ENCODE data around the gene IL17F. TPM values are rescaled to one million over a fixed set of nuclear protein-coding genes. Genes with fewer than 3 reads are reported as not detected.

IL17F gene
- not detected in 2 replicates for total RNA-seq (2014; rRNA removed)
- Bru-seq, nascent RNA = not detected
- BruChase-seq, experiment 1, labeled RNA remaining after a 6-hour chase = percentile 8 among the genes with signal in this experiment
- percentile 17 among the genes with signal in this experiment for BruChase-seq, experiment 2, labeled RNA remaining after a 2-hour chase
- long read RNA-seq = 0 reads

DNA sequence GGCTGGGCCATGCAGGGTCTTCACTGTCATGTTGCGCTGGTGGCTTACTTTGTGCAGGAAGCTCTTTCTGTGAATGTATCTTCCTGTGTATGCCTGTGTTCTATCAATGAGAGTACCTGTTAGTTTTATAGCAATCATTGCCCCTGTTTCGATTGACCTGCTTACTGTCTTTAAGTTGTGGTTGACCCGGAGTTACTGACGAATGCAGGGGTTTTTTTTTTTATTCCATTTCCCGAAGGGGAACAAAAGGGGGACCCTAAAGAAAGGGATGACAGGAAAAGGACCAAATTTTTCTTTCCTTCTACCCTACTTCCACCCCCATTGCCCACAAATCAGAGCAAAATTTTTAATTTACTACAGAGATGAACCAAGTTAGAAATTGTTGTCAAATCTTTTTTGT, at the start of gene IL17F:
Gene IL17F, minus strand, starts transcription at position 101 of the 400 bp plus-strand sequence. Its CDS starts 71 bp downstream, at position 30.
- ChIA-PET CTCF (no interaction called here), POLR2A (ENCODE audit: unreplicated experiment) (no interaction called here)
- no peak within 1 kb of the TSS for H3K27ac ChIP-seq (ENCODE audit: low read length)
- ATAC-seq = no peak
- H4K20me1 ChIP-seq (ENCODE audit: low read length) = no peaks in the 10 kb centered on the region
- no peaks in the 10 kb centered on the region for H3F3A ChIP-seq (ENCODE audit: low read length, unreplicated experiment)
- no peak within 1 kb of the TSS for H3K4me2 ChIP-seq (ENCODE audit: low read length)
- no peaks in the 10 kb centered on the region for H3K36me3 ChIP-seq (ENCODE audit: low read depth, low read length)
- no peak within 1 kb of the TSS for H3K4me3 ChIP-seq (ENCODE audit: low read length)
- H3K79me2 ChIP-seq (ENCODE audit: low read length) = no peaks in the 10 kb centered on the region
- H3K27me3 ChIP-seq (ENCODE audit: low read length) = peaks cover 47% of the 10 kb centered on the region
- H2AFZ ChIP-seq (ENCODE audit: low read length) = no peak within 1 kb of the TSS
- no peaks in the 10 kb centered on the region for H3K4me1 ChIP-seq (ENCODE audit: insufficient read depth, low read length)
- H3K9ac ChIP-seq (ENCODE audit: low read length) = no peak within 1 kb of the TSS
- no peaks in the 10 kb centered on the region for H3K9me2 ChIP-seq (replicated peaks; ENCODE audit: low read length)
- DNase-seq = no peak
- TF ChIP-seq EZH2 (IDR thresholded peaks at IDR 0.05; ENCODE audit: low read length, unreplicated experiment) = no peak
- TF ChIP-seq, protein P1, sequence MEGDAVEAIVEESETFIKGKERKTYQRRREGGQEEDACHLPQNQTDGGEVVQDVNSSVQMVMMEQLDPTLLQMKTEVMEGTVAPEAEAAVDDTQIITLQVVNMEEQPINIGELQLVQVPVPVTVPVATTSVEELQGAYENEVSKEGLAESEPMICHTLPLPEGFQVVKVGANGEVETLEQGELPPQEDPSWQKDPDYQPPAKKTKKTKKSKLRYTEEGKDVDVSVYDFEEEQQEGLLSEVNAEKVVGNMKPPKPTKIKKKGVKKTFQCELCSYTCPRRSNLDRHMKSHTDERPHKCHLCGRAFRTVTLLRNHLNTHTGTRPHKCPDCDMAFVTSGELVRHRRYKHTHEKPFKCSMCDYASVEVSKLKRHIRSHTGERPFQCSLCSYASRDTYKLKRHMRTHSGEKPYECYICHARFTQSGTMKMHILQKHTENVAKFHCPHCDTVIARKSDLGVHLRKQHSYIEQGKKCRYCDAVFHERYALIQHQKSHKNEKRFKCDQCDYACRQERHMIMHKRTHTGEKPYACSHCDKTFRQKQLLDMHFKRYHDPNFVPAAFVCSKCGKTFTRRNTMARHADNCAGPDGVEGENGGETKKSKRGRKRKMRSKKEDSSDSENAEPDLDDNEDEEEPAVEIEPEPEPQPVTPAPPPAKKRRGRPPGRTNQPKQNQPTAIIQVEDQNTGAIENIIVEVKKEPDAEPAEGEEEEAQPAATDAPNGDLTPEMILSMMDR (conservative IDR thresholded peaks at IDR 0.05; ENCODE audit: low read depth, low read length) = no peak
- no peak for TF ChIP-seq EZH2phosphoT487 (IDR thresholded peaks at IDR 0.05; ENCODE audit: borderline replicate concordance, low read length)
- BruUV-seq (replicated peaks) = no TSS peak
- intact Hi-C loops (cut with micrococcal nuclease) = no loop called here
- no peaks in the 10 kb centered on the region for H3K9me3 ChIP-seq (ENCODE audit: low read length)

DNA sequence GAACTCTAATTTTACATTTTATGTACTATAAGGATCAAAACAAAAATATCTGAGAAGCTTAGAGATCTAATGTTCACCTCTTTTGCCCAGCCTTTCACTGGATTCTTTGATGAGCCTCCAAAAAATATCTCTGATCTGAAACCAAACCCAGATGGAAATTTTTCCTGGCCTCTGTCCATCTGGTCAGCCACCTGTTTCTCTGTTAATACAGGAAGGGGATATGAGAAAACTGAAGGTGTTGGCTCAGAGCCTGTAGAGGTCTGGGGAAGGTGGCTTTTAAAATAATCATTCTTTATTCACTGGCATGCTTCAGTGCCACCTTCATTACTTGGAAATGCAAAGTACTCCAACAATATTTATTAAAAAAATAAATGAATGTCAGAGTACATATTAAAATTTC, 48.8 kb upstream of the IL17F start:
- BruUV-seq (replicated peaks) = no TSS peak
- Histone ChIP-seq H4K20me1 (ENCODE audit: low read length) (no peaks in the 10 kb centered on the region), H3K9ac (ENCODE audit: low read length) (no peak overlapping the region), H3K36me3 (ENCODE audit: low read depth, low read length) (no peaks in the 10 kb centered on the region), H3K79me2 (ENCODE audit: low read length) (no peaks in the 10 kb centered on the region), H3K27ac (ENCODE audit: low read length) (no peak overlapping the region), H3F3A (ENCODE audit: low read length, unreplicated experiment) (no peaks in the 10 kb centered on the region), H3K9me2 (replicated peaks; ENCODE audit: low read length) (no peaks in the 10 kb centered on the region), H3K9me3 (ENCODE audit: low read length) (no peaks in the 10 kb centered on the region), H3K4me3 (ENCODE audit: low read length) (no peak overlapping the region), H3K4me1 (ENCODE audit: insufficient read depth, low read length) (no peaks in the 10 kb centered on the region), H2AFZ (ENCODE audit: low read length) (no peak overlapping the region), H3K27me3 (ENCODE audit: low read length) (no peaks in the 10 kb centered on the region), H3K4me2 (ENCODE audit: low read length) (no peak overlapping the region)
- DNase-seq (no peak), ATAC-seq (no peak)
- POLR2A ChIA-PET (ENCODE audit: unreplicated experiment) = no interaction called here
- TF ChIP-seq, protein P1 (conservative IDR thresholded peaks at IDR 0.05; ENCODE audit: low read depth, low read length) = no peak
- TF ChIP-seq EZH2phosphoT487 (IDR thresholded peaks at IDR 0.05; ENCODE audit: borderline replicate concordance, low read length) = no peak
- no peak for TF ChIP-seq EZH2 (IDR thresholded peaks at IDR 0.05; ENCODE audit: low read length, unreplicated experiment)
- intact Hi-C loops (cut with micrococcal nuclease) = no loop called here
- CTCF ChIA-PET = interaction anchor here (0.6 kb wide), 1 partner anchor 8 kb away, joined by 3 read pairs; the partner anchor contains the start of gene MCM3

DNA sequence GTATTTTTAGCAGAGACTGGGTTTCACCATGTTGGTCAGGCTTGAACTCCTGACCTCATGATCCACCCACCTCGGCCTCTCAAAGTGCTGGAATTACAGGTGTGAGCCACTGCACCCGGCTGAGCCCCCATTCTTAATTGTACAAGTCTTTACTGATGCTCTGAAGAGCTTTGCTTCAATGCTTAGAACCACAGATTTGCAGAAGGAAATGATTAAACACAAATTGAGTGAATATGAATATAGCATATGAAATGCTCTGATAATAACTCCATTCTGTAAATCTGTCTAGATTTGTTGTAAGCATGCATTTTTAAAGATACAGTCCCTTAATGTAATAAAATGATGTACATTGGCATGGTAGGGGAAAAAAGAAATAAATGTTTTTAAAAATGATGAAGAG, 44.5 kb upstream of the IL17F start:
- Histone ChIP-seq H3K9me3 (ENCODE audit: low read length) (no peaks in the 10 kb centered on the region), H3K9ac (ENCODE audit: low read length) (no peak overlapping the region), H3K27ac (ENCODE audit: low read length) (no peak overlapping the region), H3K79me2 (ENCODE audit: low read length) (peaks cover 8% of the 10 kb centered on the region), H3K4me2 (ENCODE audit: low read length) (no peak overlapping the region), H3K4me1 (ENCODE audit: insufficient read depth, low read length) (peaks cover 10% of the 10 kb centered on the region; the same call in 1 of the 2 replicates), H4K20me1 (ENCODE audit: low read length) (no peaks in the 10 kb centered on the region), H2AFZ (ENCODE audit: low read length) (no peak overlapping the region), H3K27me3 (ENCODE audit: low read length) (no peaks in the 10 kb centered on the region), H3K36me3 (ENCODE audit: low read depth, low read length) (no peaks in the 10 kb centered on the region), H3K4me3 (ENCODE audit: low read length) (no peak overlapping the region), H3F3A (ENCODE audit: low read length, unreplicated experiment) (no peaks in the 10 kb centered on the region), H3K9me2 (replicated peaks; ENCODE audit: low read length) (no peaks in the 10 kb centered on the region)
- ATAC-seq = no peak
- intact Hi-C loops (cut with micrococcal nuclease) = no loop called here
- ChIA-PET POLR2A (ENCODE audit: unreplicated experiment) (no interaction called here), CTCF (no interaction called here)
- TF ChIP-seq EZH2 (IDR thresholded peaks at IDR 0.05; ENCODE audit: low read length, unreplicated experiment) = no peak
- TF ChIP-seq, protein P1 (conservative IDR thresholded peaks at IDR 0.05; ENCODE audit: low read depth, low read length) = no peak
- TF ChIP-seq EZH2phosphoT487 (IDR thresholded peaks at IDR 0.05; ENCODE audit: borderline replicate concordance, low read length) = no peak
- DNase-seq = no peak
- BruUV-seq (replicated peaks) = no TSS peak
